Stimulated activated naive B cell treated with anti-CD40 and anti-IgM and Interleukin-4, amounts not matched to agents 10 μg/mL and 1 μg/mL and 100 μg/mL, for 72 hours (primary cell): Measurements from ENCODE around the gene SLC8A3.

Experiments used
- ATAC-seq, 2 donors: fragments of 150-1000 bp; cut with Tn5 transposase; replicated peaks; 2 replicates each; pipeline ENCODE4 v1.10.0; 2021; ENCODE audit warnings: moderate library complexity in 1 of 2
- DNase-seq: peaks from one replicate; pipeline ENCODE4 v3.0.0; 2021
- H3K27ac Mint-ChIP-seq: one replicate; pipeline ENCODE4 v1.8.0; 2022; ENCODE audit warnings: mild to moderate bottlenecking, mixed read lengths
- H3K27me3 Mint-ChIP-seq, 2 donors: one replicate each; pipeline ENCODE4 v1.8.0; 2022; ENCODE audit warnings: mixed read lengths in 2 of 2
- H3K36me3 Mint-ChIP-seq, 2 donors: one replicate each; pipeline ENCODE4 v1.8.0; 2022; ENCODE audit warnings: mixed read lengths in 2 of 2, mild to moderate bottlenecking in 1 of 2
- H3K4me1 Mint-ChIP-seq, 2 donors: one replicate each; pipeline ENCODE4 v1.8.0; 2022; ENCODE audit warnings: mixed read lengths in 2 of 2, mild to moderate bottlenecking in 1 of 2
- H3K4me3 Mint-ChIP-seq, 2 donors: one replicate each; pipeline ENCODE4 v1.8.0; 2022; ENCODE audit warnings: mild to moderate bottlenecking in 2 of 2, mixed read lengths in 2 of 2, moderate library complexity in 1 of 2
- H3K9me3 Mint-ChIP-seq, 2 donors: one replicate each; pipeline ENCODE4 v1.8.0; 2022; ENCODE audit warnings: mixed read lengths in 2 of 2, mild to moderate bottlenecking in 1 of 2

SLC8A3 gene

GRCh38 chr14:70008284-70009262 is 180.2 kb downstream of the SLC8A3 start:
- Mint-ChIP-seq H3K4me3 (no peak overlapping the region), H3K36me3 (no peaks in the 10 kb centered on the region), H3K4me1 (peaks cover 0 to 5% of the 10 kb centered on the region in 2 donors), H3K27ac (no peak overlapping the region), H3K9me3 (no peaks in the 10 kb centered on the region), H3K27me3 (no peaks in the 10 kb centered on the region)
- ATAC-seq (no peak), DNase-seq (no peak)

GRCh38 chr14:70006699-70007098 is 182.1 kb downstream of the SLC8A3 start:
- no peak overlapping the region for H3K4me3 Mint-ChIP-seq
- H3K9me3 Mint-ChIP-seq: no peaks in the 10 kb centered on the region
- no peak for DNase-seq
- ATAC-seq: no peak
- peaks cover 0 to 5% of the 10 kb centered on the region in 2 donors for H3K4me1 Mint-ChIP-seq
- H3K27ac Mint-ChIP-seq: no peak overlapping the region
- no peaks in the 10 kb centered on the region for H3K36me3 Mint-ChIP-seq
- H3K27me3 Mint-ChIP-seq: no peaks in the 10 kb centered on the region

- Mint-ChIP-seq H3K27ac (no peak overlapping the region), H3K4me1 (peaks cover 0 to 5% of the 10 kb centered on the region in 2 donors), H3K36me3 (no peaks in the 10 kb centered on the region), H3K27me3 (no peaks in the 10 kb centered on the region), H3K4me3 (no peak overlapping the region), H3K9me3 (no peaks in the 10 kb centered on the region)
- DNase-seq: no peak
- no peak for ATAC-seq
Measured at GRCh38 chr14:70005281-70005805, 183.4 kb downstream of the SLC8A3 start.

GRCh38 chr14:70004791-70005190 is 184.0 kb downstream of the SLC8A3 start:
- H3K27ac Mint-ChIP-seq: no peak overlapping the region
- H3K36me3 Mint-ChIP-seq: no peaks in the 10 kb centered on the region
- no peak overlapping the region for H3K4me3 Mint-ChIP-seq
- no peaks in the 10 kb centered on the region for H3K9me3 Mint-ChIP-seq
- no peak for ATAC-seq
- no peak for DNase-seq
- no peaks in the 10 kb centered on the region for H3K27me3 Mint-ChIP-seq
- peaks cover 0 to 5% of the 10 kb centered on the region in 2 donors for H3K4me1 Mint-ChIP-seq

- H3K27me3 Mint-ChIP-seq: no peaks in the 10 kb centered on the region
Measured at GRCh38 chr14:70002589-70003346, 186.0 kb downstream of the SLC8A3 start.

GRCh38 chr14:70000601-70001000 is 188.2 kb downstream of the SLC8A3 start:
- ATAC-seq: no peak

More at GRCh38 chr14:70002589-70003346, 186.0 kb downstream of the SLC8A3 start:
- Mint-ChIP-seq H3K27ac (no peak overlapping the region), H3K4me3 (no peak overlapping the region), H3K4me1 (no peaks in the 10 kb centered on the region), H3K9me3 (no peaks in the 10 kb centered on the region), H3K36me3 (no peaks in the 10 kb centered on the region)
- ATAC-seq (no peak), DNase-seq (no peak)

GRCh38 chr14:69999261-69999674 is 189.5 kb downstream of the SLC8A3 start:
- Mint-ChIP-seq H3K36me3 (no peaks in the 10 kb centered on the region), H3K4me3 (no peak overlapping the region), H3K27me3 (peaks cover 7 to 13% of the 10 kb centered on the region in 2 donors), H3K27ac (no peak overlapping the region), H3K9me3 (no peaks in the 10 kb centered on the region), H3K4me1 (no peaks in the 10 kb centered on the region)
- no peak for DNase-seq
- no peak for ATAC-seq

More at GRCh38 chr14:70000601-70001000, 188.2 kb downstream of the SLC8A3 start:
- H3K27me3 Mint-ChIP-seq: peaks cover 4 to 5% of the 10 kb centered on the region in 2 donors
- H3K4me1 Mint-ChIP-seq: no peaks in the 10 kb centered on the region
- H3K27ac Mint-ChIP-seq: no peak overlapping the region
- DNase-seq: no peak
- H3K4me3 Mint-ChIP-seq: no peak overlapping the region
- H3K9me3 Mint-ChIP-seq: no peaks in the 10 kb centered on the region
- H3K36me3 Mint-ChIP-seq: no peaks in the 10 kb centered on the region

- no peak for DNase-seq
- Mint-ChIP-seq H3K9me3 (no peaks in the 10 kb centered on the region), H3K27ac (no peak overlapping the region), H3K27me3 (peaks cover 15 to 26% of the 10 kb centered on the region in 2 donors), H3K4me3 (no peak overlapping the region), H3K36me3 (no peaks in the 10 kb centered on the region), H3K4me1 (no peaks in the 10 kb centered on the region)
- ATAC-seq: no peak
Measured at GRCh38 chr14:69997849-69998248, 190.9 kb downstream of the SLC8A3 start.

GRCh38 chr14:69996216-69996615 is 192.5 kb downstream of the SLC8A3 start:
- peaks cover 17 to 33% of the 10 kb centered on the region in 2 donors for H3K27me3 Mint-ChIP-seq
- no peak for ATAC-seq

More at GRCh38 chr14:69996216-69996615, 192.5 kb downstream of the SLC8A3 start:
- Mint-ChIP-seq H3K36me3 (no peaks in the 10 kb centered on the region), H3K4me3 (no peak overlapping the region), H3K4me1 (no peaks in the 10 kb centered on the region), H3K27ac (no peak overlapping the region), H3K9me3 (no peaks in the 10 kb centered on the region)
- DNase-seq: no peak
